Sigmoid colon (tissue), 4 donors: ENCODE measurements around the gene TCOF1.

Experiments used
- EP300 ChIP-seq, 4 donors: sonication (generic); formaldehyde crosslinking; IDR thresholded peaks; one replicate each; pipeline ENCODE4 v1.6.1; 2017; ENCODE audit warnings: antibody characterized with exemption in 4 of 4
- POLR2A ChIP-seq, 2 donors: fragments of 450-650 bp; IDR thresholded peaks; one replicate each; pipeline ENCODE4 v1.6.1; 2016; ENCODE audit warnings: antibody characterized with exemption in 2 of 2, mild to moderate bottlenecking in 2 of 2, moderate library complexity in 2 of 2
- TF ChIP-seq, protein P1 (sequence below), 4 experiments: fragments of 450-650 bp in 3 of 4; fragments of 200-600 bp in 1 of 4; IDR thresholded peaks; one replicate each; pipeline ENCODE4 v1.5.1; 2016 to 2019; ENCODE audit warnings: antibody characterized with exemption in 4 of 4, mild to moderate bottlenecking in 3 of 4, moderate library complexity in 2 of 4

GRCh38 chr5:150447188-150447587 lies 89.7 kb downstream of the TCOF1 start:
- TF ChIP-seq POLR2A (IDR thresholded peaks at IDR 0.05) (no peak), EP300 (IDR thresholded peaks at IDR 0.05) (no peak)
- TF ChIP-seq, protein P1, sequence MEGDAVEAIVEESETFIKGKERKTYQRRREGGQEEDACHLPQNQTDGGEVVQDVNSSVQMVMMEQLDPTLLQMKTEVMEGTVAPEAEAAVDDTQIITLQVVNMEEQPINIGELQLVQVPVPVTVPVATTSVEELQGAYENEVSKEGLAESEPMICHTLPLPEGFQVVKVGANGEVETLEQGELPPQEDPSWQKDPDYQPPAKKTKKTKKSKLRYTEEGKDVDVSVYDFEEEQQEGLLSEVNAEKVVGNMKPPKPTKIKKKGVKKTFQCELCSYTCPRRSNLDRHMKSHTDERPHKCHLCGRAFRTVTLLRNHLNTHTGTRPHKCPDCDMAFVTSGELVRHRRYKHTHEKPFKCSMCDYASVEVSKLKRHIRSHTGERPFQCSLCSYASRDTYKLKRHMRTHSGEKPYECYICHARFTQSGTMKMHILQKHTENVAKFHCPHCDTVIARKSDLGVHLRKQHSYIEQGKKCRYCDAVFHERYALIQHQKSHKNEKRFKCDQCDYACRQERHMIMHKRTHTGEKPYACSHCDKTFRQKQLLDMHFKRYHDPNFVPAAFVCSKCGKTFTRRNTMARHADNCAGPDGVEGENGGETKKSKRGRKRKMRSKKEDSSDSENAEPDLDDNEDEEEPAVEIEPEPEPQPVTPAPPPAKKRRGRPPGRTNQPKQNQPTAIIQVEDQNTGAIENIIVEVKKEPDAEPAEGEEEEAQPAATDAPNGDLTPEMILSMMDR (IDR thresholded peaks at IDR 0.05), result no peak
